HFF-Myc (cell line): ENCODE results near the gene OR5H14.
"Not testable (repeated sequence)": the region's sequence is repeated elsewhere in the genome, so short reads cannot be mapped to it uniquely, and the experiment has no call there.

Experiments used
- DNase-seq: peaks from one replicate; pipeline ENCODE4 v3.0.0-alpha.2; 2011; ENCODE audit warnings: low read depth; ENCODE audit errors: extremely low read depth
- H3K4me3 ChIP-seq: replicated peaks from 2 replicates; pipeline ENCODE4 v1.5.1; 2011; ENCODE audit warnings: low read depth, mild to moderate bottlenecking, control low read depth, low read length
- CTCF ChIP-seq: IDR thresholded peaks from 2 replicates; pipeline ENCODE4 v1.5.1; 2012; ENCODE audit warnings: mild to moderate bottlenecking, low read depth, low read length, control low read depth; ENCODE audit errors: missing control alignments

OR5H14 gene

GRCh38 chr3:98171071-98171470 is 23.8 kb downstream of the OR5H14 start:
- DNase-seq: no peak
- TF ChIP-seq CTCF: no peak
- no peak overlapping the region for H3K4me3 ChIP-seq

- no peak for TF ChIP-seq CTCF
- no peak for DNase-seq
These were observed 25.3 kb downstream of the OR5H14 start for GRCh38 chr3:98172621-98173020.

GRCh38 chr3:98180319-98180890 is 33.1 kb downstream of the OR5H14 start:
- DNase-seq: no peak
- TF ChIP-seq CTCF: no peak
- no peak overlapping the region for H3K4me3 ChIP-seq

More at GRCh38 chr3:98172621-98173020, 25.3 kb downstream of the OR5H14 start:
- H3K4me3 ChIP-seq: no peak overlapping the region

GRCh38 chr3:98182196-98182595 is 34.9 kb downstream of the OR5H14 start:
- DNase-seq: no peak
- no peak overlapping the region for H3K4me3 ChIP-seq
- no peak for TF ChIP-seq CTCF

GRCh38 chr3:98185180-98185579 is 37.9 kb downstream of the OR5H14 start:
- no peak overlapping the region for H3K4me3 ChIP-seq
- DNase-seq: no peak
- no peak for TF ChIP-seq CTCF

- TF ChIP-seq CTCF: peak; percentile 6
- no peak overlapping the region for H3K4me3 ChIP-seq
- DNase-seq: no peak
These were observed 41.3 kb downstream of the OR5H14 start for GRCh38 chr3:98188545-98188944.

GRCh38 chr3:98190911-98191310 is 43.6 kb downstream of the OR5H14 start:
- not testable (repeated sequence) for DNase-seq, H3K4me3 ChIP-seq

- DNase-seq, H3K4me3 ChIP-seq: not testable (repeated sequence)
These were observed 49.0 kb downstream of the OR5H14 start for GRCh38 chr3:98196293-98196692.
